VCaP (cell line): ENCODE data around the gene NRXN3.

Experiments
- H3K27ac ChIP-seq: fragments of 450-650 bp; 2 replicates; pipeline ENCODE4 v1.5.1; 2017
- CTCF ChIP-seq: fragments of 450-650 bp; conservative IDR thresholded peaks from 2 replicates; pipeline ENCODE4 v1.5.1; 2017; ENCODE audit warnings: mild to moderate bottlenecking, moderate library complexity

NRXN3 gene

GRCh38 chr14:79584679-79585078 lies 1414.5 kb downstream of the NRXN3 start:
- no peak for TF ChIP-seq CTCF
- H3K27ac ChIP-seq, result no peak overlapping the region

GRCh38 chr14:79585845-79586244 lies 1415.7 kb downstream of the NRXN3 start:
- TF ChIP-seq CTCF, result no peak

GRCh38 chr14:79586416-79586815 lies 1416.2 kb downstream of the NRXN3 start:
- no peak for TF ChIP-seq CTCF
- no peak overlapping the region for H3K27ac ChIP-seq

More at GRCh38 chr14:79585845-79586244, 1415.7 kb downstream of the NRXN3 start:
- H3K27ac ChIP-seq, result no peak overlapping the region

GRCh38 chr14:79586989-79587598 lies 1416.9 kb downstream of the NRXN3 start:
- H3K27ac ChIP-seq, result peak overlapping the region; percentile 33; the same call in 1 of the 2 replicates
- peak; percentile 38; the same call in 1 of the 2 replicates for TF ChIP-seq CTCF

GRCh38 chr14:79587875-79588274 lies 1417.7 kb downstream of the NRXN3 start:
- TF ChIP-seq CTCF, result no peak
- H3K27ac ChIP-seq, result no peak overlapping the region

GRCh38 chr14:79588398-79588797 lies 1418.2 kb downstream of the NRXN3 start:
- no peak overlapping the region for H3K27ac ChIP-seq
- TF ChIP-seq CTCF, result no peak

- no peak overlapping the region for H3K27ac ChIP-seq
- no peak for TF ChIP-seq CTCF
Measured at GRCh38 chr14:79596551-79596950, 1426.4 kb downstream of the NRXN3 start.
